Progenitor cell of endocrine pancreas (in vitro differentiated cells): ENCODE measurements around the gene CFAP43. TPM values are rescaled to one million over a fixed set of nuclear protein-coding genes. Genes with fewer than 3 reads are reported as not detected.

Experiments
- DNase-seq: peaks from one replicate; pipeline ENCODE4 v3.0.0; 2021; ENCODE audit warnings: low spot score; ENCODE audit not compliant: unreplicated experiment
- H3K27ac Mint-ChIP-seq: 2 replicates; pipeline ENCODE4 v1.8.0; 2021; ENCODE audit warnings: mild to moderate bottlenecking, moderate library complexity, mixed read lengths
- H3K27me3 Mint-ChIP-seq: 2 replicates; pipeline ENCODE4 v1.8.0; 2021; ENCODE audit warnings: mixed read lengths
- H3K36me3 Mint-ChIP-seq: 2 replicates; pipeline ENCODE4 v1.8.0; 2022; ENCODE audit warnings: mixed read lengths; ENCODE audit not compliant: insufficient read depth
- H3K4me1 Mint-ChIP-seq: 2 replicates; pipeline ENCODE4 v1.8.0; 2021; ENCODE audit warnings: low read depth, mixed read lengths
- H3K4me3 Mint-ChIP-seq: 2 replicates; pipeline ENCODE4 v1.8.0; 2021; ENCODE audit warnings: low read depth, mild to moderate bottlenecking, moderate library complexity, mixed read lengths
- H3K9me3 Mint-ChIP-seq: 2 replicates; pipeline ENCODE4 v1.8.0; 2021; ENCODE audit warnings: low read depth, mixed read lengths
- CTCF ChIP-seq: fragments of 200-600 bp; sonication (generic); IDR thresholded peaks from one replicate; pipeline ENCODE4 v1.5.0; 2021; ENCODE audit warnings: antibody characterized with exemption, mild to moderate bottlenecking; ENCODE audit not compliant: unreplicated experiment
- microRNA-seq: library from miRNA; unstranded; fragments of <30 nt; microRNA quantifications from one replicate; pipeline ENCODE4 v1.1.0, GENCODE V29; 2020; ENCODE audit warnings: borderline number of aligned reads; ENCODE audit not compliant: unreplicated experiment
- total RNA-seq: library from RNA; stranded (reverse); gene quantifications from 2 replicates; pipeline ENCODE4 v1.2.1, GENCODE V29; 2021

Gene CFAP43
- total RNA-seq, 1 donor from 2014 or later = 5.4 TPM

GRCh38 chr10:104088239-104088638 is 143.9 kb downstream of the CFAP43 start:
- H3K4me1 Mint-ChIP-seq = peaks cover 19% of the 10 kb centered on the region
- no peaks in the 10 kb centered on the region for H3K27me3 Mint-ChIP-seq
- TF ChIP-seq CTCF = no peak
- H3K36me3 Mint-ChIP-seq = no peaks in the 10 kb centered on the region
- H3K27ac Mint-ChIP-seq = no peak overlapping the region
- DNase-seq = no peak
- H3K9me3 Mint-ChIP-seq = no peaks in the 10 kb centered on the region
- H3K4me3 Mint-ChIP-seq = no peak overlapping the region

DNA sequence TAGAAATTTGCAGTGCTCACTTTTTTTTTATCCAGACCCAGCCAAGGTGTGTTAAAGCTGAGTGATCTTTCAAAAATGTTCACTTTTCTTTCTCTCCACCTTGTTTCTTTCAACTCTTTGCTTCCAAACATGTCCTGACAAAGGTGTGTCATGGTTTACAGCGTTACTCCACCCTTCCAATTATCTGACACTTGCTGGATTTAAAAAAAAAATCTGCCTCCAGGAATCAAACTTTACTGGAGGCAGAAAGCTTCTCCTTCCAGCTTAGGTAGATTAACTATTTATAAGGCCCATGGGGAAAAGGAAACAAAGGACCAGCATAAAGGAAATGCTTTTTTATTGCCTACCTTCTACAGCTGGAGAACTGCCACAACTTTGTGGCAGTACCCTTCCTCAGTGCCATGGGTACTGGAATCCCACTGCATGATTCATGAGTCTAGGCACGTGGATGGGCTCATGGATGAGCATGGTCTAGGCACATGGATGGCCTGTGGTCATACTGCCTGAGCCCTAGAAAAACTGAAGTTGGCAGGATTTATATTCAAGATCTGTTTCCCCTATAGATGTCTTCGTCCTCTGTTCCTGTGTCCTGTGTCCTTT is 146.3 kb downstream of the CFAP43 start, which contains the start of gene COL17A1:
TSS of gene COL17A1 (minus strand) at position 80 of the 600 bp plus-strand sequence. CDS start 5,207 bp downstream, outside the sequence.
- peaks cover 25% of the 10 kb centered on the region for H3K4me1 Mint-ChIP-seq
- no peak for TF ChIP-seq CTCF
- H3K9me3 Mint-ChIP-seq = no peaks in the 10 kb centered on the region
- no peak within 1 kb of the TSS for H3K4me3 Mint-ChIP-seq
- DNase-seq = no peak
- H3K27me3 Mint-ChIP-seq = no peaks in the 10 kb centered on the region
- peak within 1 kb of the TSS; percentile 43 for H3K27ac Mint-ChIP-seq
- H3K36me3 Mint-ChIP-seq = no peaks in the 10 kb centered on the region

GRCh38 chr10:104084482-104085142 is 147.6 kb downstream of the CFAP43 start:
- Mint-ChIP-seq H3K27ac (peak overlapping the region; percentile 43), H3K27me3 (no peaks in the 10 kb centered on the region), H3K4me1 (peaks cover 27% of the 10 kb centered on the region)

DNA sequence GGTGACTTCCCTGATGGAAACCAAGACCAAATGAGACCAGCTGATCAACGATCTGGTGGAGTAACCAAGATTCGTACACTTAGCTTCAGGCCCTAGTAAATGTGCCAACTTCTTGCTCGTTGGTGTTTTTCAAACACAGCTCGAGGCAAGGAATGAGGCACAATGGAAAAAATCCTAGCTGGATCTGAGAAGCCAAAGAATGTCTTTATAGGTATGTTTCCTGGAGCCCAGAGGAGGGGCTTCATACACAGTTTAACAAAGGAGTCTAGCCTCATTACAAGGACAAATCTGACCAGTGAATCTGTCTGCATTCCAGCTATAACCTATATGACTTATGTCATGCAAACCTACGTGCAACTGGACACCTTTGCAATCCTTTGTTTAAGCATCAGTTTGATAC is 150.2 kb downstream of the CFAP43 start:
- DNase-seq = no peak
- no peaks in the 10 kb centered on the region for H3K36me3 Mint-ChIP-seq

More at GRCh38 chr10:104084482-104085142, 147.6 kb downstream of the CFAP43 start:
- Mint-ChIP-seq H3K36me3 (no peaks in the 10 kb centered on the region), H3K4me3 (no peak overlapping the region), H3K9me3 (no peaks in the 10 kb centered on the region)
- no peak for DNase-seq
- TF ChIP-seq CTCF = no peak

DNA sequence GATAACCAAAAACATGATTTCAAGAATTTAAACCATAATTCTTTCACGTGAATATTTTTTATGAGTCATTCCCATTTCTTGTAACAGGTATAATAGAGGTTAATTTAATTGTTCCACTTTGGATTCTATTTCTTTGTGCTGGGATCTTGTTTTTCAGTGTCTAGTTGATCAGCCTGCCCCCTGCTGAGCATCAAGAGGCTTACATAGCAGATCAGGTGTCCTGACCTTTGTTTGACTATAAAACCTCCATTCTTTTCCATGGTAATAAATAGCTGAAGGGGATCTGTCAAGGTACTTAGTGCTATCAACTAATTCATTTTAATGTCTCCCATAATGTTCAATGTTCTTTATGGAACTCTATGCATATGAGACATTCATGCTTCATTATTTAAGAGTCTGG is 151.4 kb downstream of the CFAP43 start:
- DNase-seq = no peak
- H3K27me3 Mint-ChIP-seq = no peaks in the 10 kb centered on the region
- H3K4me3 Mint-ChIP-seq = no peak overlapping the region
- TF ChIP-seq CTCF = peak; percentile 62
- H3K36me3 Mint-ChIP-seq = no peaks in the 10 kb centered on the region
- H3K9me3 Mint-ChIP-seq = no peaks in the 10 kb centered on the region
- no peak overlapping the region for H3K27ac Mint-ChIP-seq
- H3K4me1 Mint-ChIP-seq = peaks cover 26% of the 10 kb centered on the region

More for the DNA sequence above, 150.2 kb downstream of the CFAP43 start:
- Mint-ChIP-seq H3K9me3 (no peaks in the 10 kb centered on the region), H3K27me3 (no peaks in the 10 kb centered on the region), H3K4me3 (no peak overlapping the region), H3K4me1 (peaks cover 27% of the 10 kb centered on the region), H3K27ac (no peak overlapping the region)
- no peak for TF ChIP-seq CTCF

Small RNA genes within 50 kb of the gene (microRNA-seq; reads per million reads assigned to microRNA genes)
- not detected for gene MIR4482
- not detected for gene MIR609

Other genes starting within 250 kb of the CFAP43 start
- 0.78 and 0.86 TPM in 2 replicates for gene COL17A1, start 146.5 kb downstream of the CFAP43 start, total RNA-seq
- gene SFR1, start 110.2 kb downstream of the CFAP43 start, total RNA-seq = 6.9 and 7.1 TPM in 2 replicates
- 107 and 127 TPM in 2 replicates for gene GSTO1, start 22.5 kb upstream of the CFAP43 start, total RNA-seq
- 9.6 and 9.8 TPM in 2 replicates for gene GSTO2, start 36.8 kb upstream of the CFAP43 start, total RNA-seq
- gene ITPRIP, start 106.1 kb upstream of the CFAP43 start, total RNA-seq = 6.1 and 7.0 TPM in 2 replicates
- gene CFAP58, start 121.5 kb upstream of the CFAP43 start, total RNA-seq = 0.24 and 0.29 TPM in 2 replicates